GM23248 (cell line): ENCODE measurements around the gene PPOX.

Experiments used
- EZH2 ChIP-seq: fragments of 200-600 bp; sonication (generic); IDR thresholded peaks from 2 replicates; pipeline ENCODE4 v1.6.1; 2018; ENCODE audit warnings: antibody characterized with exemption, mild to moderate bottlenecking; ENCODE audit not compliant: insufficient read depth, poor library complexity, severe bottlenecking
- EZH2phosphoT487 ChIP-seq: fragments of 200-600 bp; sonication (generic); IDR thresholded peaks from 2 replicates; pipeline ENCODE4 v1.6.1; 2018; ENCODE audit warnings: antibody characterized with exemption, moderate library complexity, mild to moderate bottlenecking, low read depth; ENCODE audit not compliant: insufficient read depth

- no peak for TF ChIP-seq EZH2
- TF ChIP-seq EZH2phosphoT487: no peak
Observed at GRCh38 chr1:161196111-161196510, 29.9 kb downstream of the PPOX start.
